A673 (cell line): ENCODE measurements around the gene ING5.

Experiments used
- CTCF ChIP-seq: fragments of 300-800, 200-600 bp; sonication (generic); conservative IDR thresholded peaks from 2 replicates; pipeline ENCODE4 v1.5.1; 2017; ENCODE audit warnings: low read depth, mild to moderate bottlenecking, antibody characterized with exemption, low read length, moderate library complexity, mixed read lengths
- EZH2 ChIP-seq: fragments of 200-600 bp; sonication (generic); IDR thresholded peaks from 2 replicates; pipeline ENCODE4 v1.6.1; 2017; ENCODE audit warnings: borderline replicate concordance, low read depth, mild to moderate bottlenecking, mixed read lengths, antibody characterized with exemption, low read length; ENCODE audit not compliant: poor library complexity, severe bottlenecking

GRCh38 chr2:241762933-241763369 is 61.1 kb downstream of the ING5 start:
- no peak for TF ChIP-seq CTCF
- TF ChIP-seq EZH2, result no peak
